Activated CD4-positive, alpha-beta memory T cell treated with anti-CD3 and anti-CD28 coated beads, Interleukin-2, amount 10 ng/mL, durations not matched to agents 7 days and 5 days (primary cell): Measurements from ENCODE around the gene CIZ1. TPM values are rescaled to one million over a fixed set of nuclear protein-coding genes. Genes with fewer than 3 reads are reported as not detected.

Experiments
- CTCF ChIA-PET: fragments of 350-600 bp; sonication (Branson Sonifier 250); formaldehyde crosslinking; loops from one replicate; lab custom pipeline; 2021; ENCODE audit warnings: antibody characterized with exemption, inconsistent platforms; lab: Charles Lee
- POLR2A ChIA-PET: fragments of 350-600 bp; sonication (Branson Sonifier 250); formaldehyde crosslinking; loops from one replicate; lab custom pipeline; 2021; ENCODE audit warnings: antibody characterized with exemption; lab: Charles Lee
- DNase-seq: peaks from one replicate; pipeline ENCODE4 v3.0.0-alpha.2; 2020
- H3K27ac Mint-ChIP-seq: one replicate; pipeline ENCODE4 v1.8.0; 2021; ENCODE audit warnings: mild to moderate bottlenecking, mixed read lengths
- H3K27me3 Mint-ChIP-seq: one replicate; pipeline ENCODE4 v1.8.0; 2021; ENCODE audit warnings: mixed read lengths
- H3K36me3 Mint-ChIP-seq: one replicate; pipeline ENCODE4 v1.8.0; 2021; ENCODE audit warnings: low read depth, mixed read lengths
- H3K4me1 Mint-ChIP-seq: one replicate; pipeline ENCODE4 v1.8.0; 2021; ENCODE audit warnings: mixed read lengths
- H3K4me3 Mint-ChIP-seq: one replicate; pipeline ENCODE4 v1.8.0; 2021; ENCODE audit warnings: mild to moderate bottlenecking, mixed read lengths
- H3K9me3 Mint-ChIP-seq: one replicate; pipeline ENCODE4 v1.8.0; 2021; ENCODE audit warnings: mixed read lengths
- total RNA-seq, 2 experiments: library from RNA; stranded (reverse); gene quantifications; one replicate each; pipeline ENCODE4 v1.2.3, GENCODE V29; 2021

CIZ1 gene
- total RNA-seq, 2 experiments from 2014 or later, result 112 to 116 TPM

DNA sequence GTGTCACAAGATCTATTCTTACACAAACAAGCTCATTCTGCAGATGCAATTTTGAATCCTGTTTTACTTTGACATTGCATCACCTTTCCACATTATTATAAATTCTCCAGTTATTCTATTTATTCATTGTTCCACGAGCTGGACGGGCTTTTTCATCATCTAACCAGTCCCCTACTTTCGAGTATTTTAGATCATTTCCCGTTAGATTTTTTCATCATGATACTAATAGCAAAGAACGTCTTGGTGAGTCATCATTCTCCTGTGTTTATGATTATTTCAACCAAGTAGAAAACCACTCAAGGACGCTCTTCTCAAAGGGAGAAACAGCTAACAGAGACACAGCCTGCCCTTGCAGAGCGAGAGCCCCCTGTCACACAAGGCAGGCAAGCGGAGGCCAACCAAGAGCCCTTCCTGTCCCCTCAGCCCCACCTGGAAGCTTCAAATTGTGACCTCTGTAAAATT, 16.2 kb downstream of the CIZ1 start:
- ChIA-PET POLR2A (interaction anchor here (0.8 to 2.0 kb wide), 2 partner anchors 16 to 168 kb away, joined by 3 to 9 read pairs; partner anchors contain the start of gene CIZ1), CTCF (no interaction called here)
- Mint-ChIP-seq H3K27me3 (no peaks in the 10 kb centered on the region), H3K4me3 (no peak overlapping the region), H3K27ac (peak overlapping the region; percentile 24), H3K4me1 (no peaks in the 10 kb centered on the region), H3K36me3 (peaks cover 46% of the 10 kb centered on the region), H3K9me3 (peaks cover 4% of the 10 kb centered on the region)
- no peak for DNase-seq

DNA sequence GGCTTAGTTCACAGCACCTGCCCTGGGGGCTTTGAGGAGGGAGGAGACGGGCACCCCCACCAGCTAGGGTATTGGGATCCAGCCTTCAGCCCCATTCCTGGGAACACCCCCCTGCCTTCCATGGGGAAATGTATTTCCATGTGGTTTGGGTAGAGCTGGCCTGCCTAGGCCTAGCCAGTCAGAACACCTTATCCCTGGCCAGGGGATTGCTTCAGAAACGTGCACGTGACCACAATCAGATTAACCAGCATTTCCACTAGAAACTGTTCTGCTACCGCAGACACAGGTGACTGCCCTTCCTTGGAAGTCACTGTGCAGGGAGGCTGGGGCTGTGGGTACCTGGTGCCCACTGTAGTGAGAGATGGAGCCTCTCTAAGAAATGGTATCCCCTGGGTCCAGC, 17.3 kb downstream of the CIZ1 start:
- Mint-ChIP-seq H3K9me3 (peaks cover 3% of the 10 kb centered on the region), H3K27me3 (no peaks in the 10 kb centered on the region), H3K36me3 (peaks cover 45% of the 10 kb centered on the region), H3K4me1 (no peaks in the 10 kb centered on the region), H3K4me3 (no peak overlapping the region), H3K27ac (no peak overlapping the region)
- no peak for DNase-seq
- ChIA-PET CTCF (no interaction called here), POLR2A (interaction anchor here (2.0 kb wide), 1 partner anchor 17 kb away, joined by 9 read pairs; the partner anchor contains the start of gene CIZ1)

DNA sequence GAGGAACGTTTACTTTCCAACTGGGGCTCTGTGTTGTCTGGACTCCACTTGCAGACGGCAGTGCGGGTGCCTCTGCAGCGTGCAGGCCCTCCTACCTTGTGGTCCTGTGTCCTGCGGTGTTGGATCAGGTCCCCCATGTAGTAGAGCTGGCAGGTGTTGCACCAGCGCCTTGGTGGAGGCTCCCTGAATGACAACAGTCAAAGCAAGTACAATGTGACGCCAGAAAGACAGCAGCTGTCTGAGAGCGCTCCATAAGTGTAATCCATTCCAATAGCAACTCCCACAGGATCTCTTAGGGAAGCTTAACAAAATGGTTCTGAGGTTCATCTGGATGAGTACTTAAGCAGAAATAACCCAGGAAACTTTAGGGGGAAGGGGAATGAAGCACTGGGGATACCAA, 21.4 kb downstream of the CIZ1 start:
- POLR2A ChIA-PET, result interaction anchor here (1.3 kb wide), 1 partner anchor 9 kb away, joined by 5 read pairs; no protein-coding TSS in a partner anchor

DNA sequence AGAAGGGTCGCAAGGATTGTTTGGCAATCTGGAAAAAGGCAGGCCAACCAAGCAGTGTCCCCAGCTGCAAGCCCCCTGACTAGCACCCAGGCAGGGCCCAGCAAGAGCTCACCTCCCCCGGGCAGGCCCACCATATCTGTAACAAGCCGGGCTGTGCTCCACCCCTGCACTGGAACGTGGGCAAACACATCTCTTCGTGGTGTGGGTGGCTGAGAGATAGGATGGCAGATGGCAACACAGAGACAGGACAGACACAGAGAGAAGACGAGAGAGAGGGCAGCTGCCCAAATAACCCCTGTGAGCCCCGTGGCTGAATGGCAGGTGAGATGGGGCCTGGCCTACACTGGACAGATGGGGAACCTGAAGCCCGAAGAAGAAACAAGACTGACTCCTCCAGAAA, 21.9 kb downstream of the CIZ1 start:
- ChIA-PET POLR2A (interaction anchor here (1.0 kb wide), 1 partner anchor 107 kb away, joined by 3 read pairs; the partner anchor contains the start of genes GOLGA2 and SWI5), CTCF (interaction anchor here (1.0 to 1.8 kb wide), 2 partner anchors 8 to 52 kb away, joined by 3 to 4 read pairs; no protein-coding TSS in a partner anchor)
- no peak overlapping the region for H3K27ac Mint-ChIP-seq
- H3K4me1 Mint-ChIP-seq, result no peaks in the 10 kb centered on the region
- H3K27me3 Mint-ChIP-seq, result no peaks in the 10 kb centered on the region
- peaks cover 35% of the 10 kb centered on the region for H3K36me3 Mint-ChIP-seq
- no peaks in the 10 kb centered on the region for H3K9me3 Mint-ChIP-seq
- DNase-seq, result no peak
- no peak overlapping the region for H3K4me3 Mint-ChIP-seq

More for the DNA sequence above, 21.4 kb downstream of the CIZ1 start:
- H3K9me3 Mint-ChIP-seq, result no peaks in the 10 kb centered on the region
- no peak for DNase-seq
- no peaks in the 10 kb centered on the region for H3K4me1 Mint-ChIP-seq
- H3K27ac Mint-ChIP-seq, result no peak overlapping the region
- no peaks in the 10 kb centered on the region for H3K27me3 Mint-ChIP-seq
- H3K4me3 Mint-ChIP-seq, result no peak overlapping the region
- H3K36me3 Mint-ChIP-seq, result peaks cover 34% of the 10 kb centered on the region
- CTCF ChIA-PET, result interaction anchor here (1.0 to 1.8 kb wide), 2 partner anchors 9 to 52 kb away, joined by 3 to 4 read pairs; no protein-coding TSS in a partner anchor

DNA sequence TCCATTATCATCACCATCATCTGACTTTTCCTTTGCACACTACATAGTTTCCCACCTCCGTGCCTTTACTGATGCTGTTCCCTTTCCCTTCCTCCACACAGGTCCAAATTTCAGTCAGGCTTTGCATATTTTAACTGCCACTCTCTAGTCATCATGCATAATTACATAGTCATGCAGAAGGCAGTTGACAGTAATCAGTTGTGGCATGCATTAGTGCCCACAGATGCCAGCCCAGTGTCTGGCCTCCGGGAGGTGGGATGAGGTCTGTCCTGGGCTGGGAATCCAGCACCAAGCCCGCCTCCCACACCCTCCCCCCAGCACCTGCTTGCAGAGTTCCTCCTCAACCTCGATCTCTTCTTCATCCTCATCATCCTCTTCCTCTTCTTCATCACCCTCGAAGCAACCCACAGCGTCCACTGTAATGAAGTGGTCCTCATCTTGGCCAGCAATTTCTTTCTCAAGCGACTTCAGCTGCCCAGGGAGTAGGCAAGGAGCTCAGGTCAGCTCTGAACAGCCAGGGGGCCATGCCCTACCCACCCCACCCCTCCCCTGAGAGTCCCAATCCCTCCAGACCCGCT, 22.6 kb downstream of the CIZ1 start:
- CTCF ChIA-PET, result interaction anchor here (1.8 kb wide), 1 partner anchor 51 kb away, joined by 4 read pairs; no protein-coding TSS in a partner anchor
- H3K27ac Mint-ChIP-seq, result peak overlapping the region; percentile 4
- no peaks in the 10 kb centered on the region for H3K9me3 Mint-ChIP-seq
- H3K36me3 Mint-ChIP-seq, result peaks cover 38% of the 10 kb centered on the region
- DNase-seq, result no peak
- no peaks in the 10 kb centered on the region for H3K4me1 Mint-ChIP-seq
- H3K4me3 Mint-ChIP-seq, result no peak overlapping the region
- POLR2A ChIA-PET, result interaction anchor here (1.0 kb wide), 1 partner anchor 107 kb away, joined by 3 read pairs; the partner anchor contains the start of genes GOLGA2 and SWI5
- H3K27me3 Mint-ChIP-seq, result no peaks in the 10 kb centered on the region

DNA sequence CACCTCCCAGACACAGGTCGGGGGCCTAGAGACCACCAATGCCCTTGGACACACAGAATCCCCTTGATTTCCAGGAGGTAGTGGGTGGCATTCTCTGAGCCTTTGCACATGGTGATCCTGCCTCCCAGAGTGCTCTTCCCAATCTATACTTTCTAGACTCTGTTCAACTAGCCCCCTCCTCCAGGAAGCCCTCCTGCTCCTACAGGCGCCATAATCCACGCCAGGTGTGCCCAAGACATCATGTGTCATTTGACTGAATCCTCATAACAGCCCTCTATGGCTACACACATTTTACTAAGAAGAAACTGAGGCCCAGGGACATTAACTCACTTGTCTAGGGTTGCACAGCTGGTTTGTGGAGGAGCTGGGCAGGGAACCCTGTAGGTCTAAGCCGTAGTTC, 24.2 kb downstream of the CIZ1 start:
- Mint-ChIP-seq H3K9me3 (no peaks in the 10 kb centered on the region), H3K27ac (no peak overlapping the region), H3K4me1 (peaks cover 3% of the 10 kb centered on the region), H3K4me3 (no peak overlapping the region), H3K27me3 (no peaks in the 10 kb centered on the region), H3K36me3 (peaks cover 45% of the 10 kb centered on the region)
- CTCF ChIA-PET, result no interaction called here
- no peak for DNase-seq
- POLR2A ChIA-PET, result no interaction called here

DNA sequence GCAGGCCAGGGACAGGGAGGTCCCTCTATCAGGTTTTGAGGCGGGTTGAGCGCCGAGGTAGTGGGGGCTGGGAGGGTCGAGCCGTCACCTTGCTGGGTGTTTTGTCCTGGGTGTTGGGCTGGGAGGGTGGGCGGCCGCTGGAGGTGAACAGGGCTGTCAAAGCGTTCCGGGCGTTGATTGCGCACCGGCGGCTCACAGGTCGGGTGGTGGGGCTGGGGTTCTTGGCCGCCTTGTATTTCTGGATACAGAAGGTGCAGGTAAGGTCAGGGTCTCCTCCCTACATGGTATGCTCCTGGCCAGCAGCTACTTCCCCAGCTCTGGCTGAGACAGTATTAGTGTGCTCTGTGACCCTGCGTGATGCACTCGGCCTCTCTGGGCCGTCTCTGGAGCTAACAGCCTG, 25.2 kb downstream of the CIZ1 start:
- POLR2A ChIA-PET, result no interaction called here

DNA sequence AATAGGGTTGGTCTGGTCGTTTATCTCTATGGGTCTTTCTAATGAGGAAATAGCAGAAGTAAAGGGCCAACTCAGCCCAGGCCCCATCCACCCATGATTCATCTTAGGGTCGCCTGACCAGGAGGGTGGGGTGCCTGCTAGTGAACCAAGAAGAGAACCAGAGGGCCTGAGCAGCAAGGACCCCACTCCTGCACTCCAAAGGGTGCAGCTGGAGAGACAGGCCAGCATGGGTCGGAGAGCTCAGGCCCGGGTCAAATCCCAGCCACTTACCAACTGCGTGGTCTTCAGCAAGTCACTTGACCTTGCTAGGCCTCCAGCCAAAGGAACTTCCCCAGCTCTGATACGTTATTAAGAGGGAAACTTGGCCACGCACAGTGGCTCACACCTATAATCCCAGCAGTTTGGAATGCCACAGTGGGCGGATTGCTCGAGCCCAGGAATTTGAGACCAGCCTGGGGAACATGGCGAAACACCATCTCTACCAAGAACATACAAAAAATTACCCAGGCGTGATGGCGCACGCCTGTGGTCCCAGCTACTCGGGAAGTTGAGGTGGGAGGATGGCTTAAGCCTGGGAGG, 27.0 kb downstream of the CIZ1 start:
- peaks cover 43% of the 10 kb centered on the region for H3K36me3 Mint-ChIP-seq
- H3K27ac Mint-ChIP-seq, result no peak overlapping the region
- peaks cover 18% of the 10 kb centered on the region for H3K4me1 Mint-ChIP-seq
- no peaks in the 10 kb centered on the region for H3K9me3 Mint-ChIP-seq
- no peak for DNase-seq
- H3K4me3 Mint-ChIP-seq, result no peak overlapping the region
- CTCF ChIA-PET, result no interaction called here
- H3K27me3 Mint-ChIP-seq, result no peaks in the 10 kb centered on the region
- POLR2A ChIA-PET, result interaction anchor here (1.2 kb wide), 1 partner anchor 26 kb away, joined by 4 read pairs; no protein-coding TSS in a partner anchor

More for the DNA sequence above, 25.2 kb downstream of the CIZ1 start:
- no peak overlapping the region for H3K4me3 Mint-ChIP-seq
- H3K36me3 Mint-ChIP-seq, result peaks cover 49% of the 10 kb centered on the region
- DNase-seq, result no peak
- CTCF ChIA-PET, result no interaction called here
- no peak overlapping the region for H3K27ac Mint-ChIP-seq
- H3K4me1 Mint-ChIP-seq, result peaks cover 11% of the 10 kb centered on the region
- H3K9me3 Mint-ChIP-seq, result no peaks in the 10 kb centered on the region
- no peaks in the 10 kb centered on the region for H3K27me3 Mint-ChIP-seq

DNA sequence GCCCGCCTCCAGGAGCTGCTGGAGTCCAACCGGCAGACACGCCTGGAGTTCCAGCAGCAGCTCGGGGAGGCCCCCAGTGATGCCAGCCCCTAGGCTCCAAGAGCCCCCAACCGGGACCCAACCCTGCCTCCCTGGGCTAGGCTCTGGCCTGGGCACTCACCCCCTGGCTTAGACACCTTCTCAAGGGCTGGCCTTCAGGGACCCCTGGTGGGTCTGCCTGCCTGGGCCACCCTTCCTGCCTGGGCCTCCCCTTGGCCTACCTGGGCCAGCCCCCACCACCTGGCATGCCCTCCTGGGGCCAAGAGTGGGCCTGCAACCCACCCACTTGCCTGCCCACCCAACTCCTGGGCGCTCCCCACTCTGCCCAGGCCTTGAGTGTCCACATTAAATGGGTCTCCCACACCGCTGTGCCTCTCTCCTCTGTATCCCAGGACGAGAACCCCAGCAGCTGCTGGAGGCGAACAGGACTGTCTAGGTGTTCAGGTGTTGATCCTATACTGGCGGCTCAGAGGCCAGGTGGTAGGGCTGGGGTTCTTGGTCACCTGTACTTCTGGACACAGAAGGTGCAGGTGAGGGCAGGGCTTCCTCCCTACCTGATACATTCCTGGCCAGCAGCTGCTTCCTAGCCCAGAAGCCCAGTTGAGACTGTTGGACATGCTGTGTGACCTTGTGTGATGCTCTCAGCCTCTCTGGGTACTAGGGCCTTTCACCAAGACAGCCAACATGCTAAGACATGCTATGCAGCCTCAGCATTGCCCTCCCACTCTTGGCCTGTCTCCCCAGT, 27.7 kb downstream of the CIZ1 start:
- Mint-ChIP-seq H3K36me3 (peaks cover 37% of the 10 kb centered on the region), H3K27ac (no peak overlapping the region), H3K9me3 (no peaks in the 10 kb centered on the region), H3K27me3 (no peaks in the 10 kb centered on the region), H3K4me3 (no peak overlapping the region), H3K4me1 (peaks cover 23% of the 10 kb centered on the region)
- ChIA-PET POLR2A (interaction anchor here (1.2 kb wide), 1 partner anchor 27 kb away, joined by 4 read pairs; no protein-coding TSS in a partner anchor), CTCF (no interaction called here)
- DNase-seq, result no peak

DNA sequence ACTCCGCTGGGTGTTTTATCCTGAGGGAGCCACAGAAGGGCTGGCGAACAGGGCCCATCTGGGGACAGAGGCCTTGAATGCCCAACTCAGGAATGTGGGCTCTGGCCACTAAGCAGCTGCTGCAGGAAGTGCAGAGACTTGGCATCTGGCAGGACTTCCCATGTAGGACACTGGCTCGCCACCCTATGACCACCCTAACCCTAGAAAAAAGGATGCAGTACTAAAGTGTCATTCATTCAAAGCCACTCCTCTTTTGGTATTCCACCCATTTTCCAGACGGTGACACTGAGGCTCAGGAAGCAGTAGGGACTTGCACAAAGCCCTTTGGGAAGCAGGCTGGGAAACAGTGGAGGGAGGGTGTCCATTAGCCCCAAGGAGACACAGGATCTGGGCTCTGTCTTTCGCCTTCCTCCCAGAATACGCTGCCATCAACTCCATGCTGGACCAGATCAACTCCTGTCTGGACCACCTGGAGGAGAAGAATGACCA, 28.3 kb downstream of the CIZ1 start:
- Mint-ChIP-seq H3K4me1 (peaks cover 23% of the 10 kb centered on the region), H3K27me3 (no peaks in the 10 kb centered on the region), H3K27ac (no peak overlapping the region), H3K4me3 (no peak overlapping the region), H3K36me3 (peaks cover 34% of the 10 kb centered on the region), H3K9me3 (no peaks in the 10 kb centered on the region)
- CTCF ChIA-PET, result no interaction called here
- no peak for DNase-seq
- POLR2A ChIA-PET, result interaction anchor here (1.2 kb wide), 1 partner anchor 27 kb away, joined by 4 read pairs; no protein-coding TSS in a partner anchor

DNA sequence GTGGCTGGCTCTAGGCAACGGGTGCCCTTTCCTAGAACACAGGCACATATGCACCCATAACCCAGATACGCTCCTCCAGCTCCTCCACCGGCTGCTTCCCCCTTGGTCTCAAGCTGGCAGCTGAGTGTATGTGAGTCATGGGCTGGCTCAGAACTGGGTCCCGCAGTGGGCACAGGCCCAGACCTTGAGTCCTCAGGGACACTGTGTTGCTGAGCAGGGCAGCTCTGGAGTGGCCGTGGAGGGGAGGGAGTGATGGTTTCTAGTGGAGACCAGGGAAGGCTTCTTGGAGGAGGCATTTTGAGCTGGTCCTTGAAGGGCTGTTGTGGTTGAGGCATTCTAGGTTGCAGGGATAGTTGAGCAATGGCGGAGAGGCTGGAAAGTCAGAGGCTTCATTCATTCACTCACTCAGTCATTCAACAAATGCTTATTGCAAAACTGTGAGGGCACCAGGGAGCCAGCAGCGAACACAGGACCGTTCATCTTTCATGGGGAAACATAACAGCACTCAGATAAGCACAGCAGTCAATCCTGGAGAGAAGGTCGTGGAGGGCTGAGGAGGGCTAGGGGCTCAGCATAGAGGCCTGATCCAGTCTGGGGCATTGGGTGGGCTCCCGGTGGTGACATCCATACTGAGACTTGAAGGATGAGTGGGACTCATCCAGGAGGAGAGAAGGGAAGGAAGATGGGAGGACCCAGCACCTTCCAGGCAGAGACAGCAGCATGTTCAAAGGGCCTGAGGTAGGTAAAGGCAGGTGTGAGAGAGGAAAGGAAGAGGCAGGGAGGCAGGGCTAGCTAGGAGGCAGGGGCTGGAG, 29.0 kb downstream of the CIZ1 start:
- Mint-ChIP-seq H3K36me3 (peaks cover 34% of the 10 kb centered on the region), H3K27ac (no peak overlapping the region), H3K4me3 (no peak overlapping the region), H3K4me1 (peaks cover 23% of the 10 kb centered on the region), H3K9me3 (no peaks in the 10 kb centered on the region), H3K27me3 (no peaks in the 10 kb centered on the region)
- POLR2A ChIA-PET, result interaction anchor here (3.7 kb wide), 1 partner anchor 28 kb away, joined by 20 read pairs; the partner anchor contains the start of gene CIZ1
- CTCF ChIA-PET, result no interaction called here
- no peak for DNase-seq
